Kidney (tissue), 14 donors: ENCODE results near the gene SFTPB. TPM values are rescaled to one million over a fixed set of nuclear protein-coding genes. Genes with fewer than 3 reads are reported as not detected.
A peak's percentile ranks its signal among the peaks of the same experiment; 100 is the strongest.

Experiments
- DNase-seq, 5 donors: peaks; one replicate each; pipeline ENCODE4 v3.0.0-alpha.2; 2013 to 2020
- FAIRE-seq: peaks from 2 replicates; lab custom pipeline; 2012; peaks lifted over from hg19 to GRCh38; lab: Jason Lieb, UNC
- H3K27ac ChIP-seq, 2 donors: one replicate each; pipeline ENCODE4 v1.7.0; 2013; ENCODE audit warnings: low read depth in 2 of 2, low read length in 2 of 2, inconsistent platforms in 1 of 2
- H3K27me3 ChIP-seq: one replicate; pipeline ENCODE4 v1.7.1; 2013; ENCODE audit warnings: low read length, inconsistent platforms; ENCODE audit not compliant: control insufficient read depth, insufficient read depth
- H3K36me3 ChIP-seq, 3 donors: one replicate each; pipeline versions ENCODE4 v1.7.0 to v1.7.1; 2013; ENCODE audit warnings: low read length in 3 of 3, control low read depth in 1 of 3, inconsistent platforms in 1 of 3; ENCODE audit not compliant: insufficient read depth in 3 of 3, control insufficient read depth in 2 of 3
- H3K4me1 ChIP-seq, 3 donors: one replicate each; pipeline versions ENCODE4 v1.7.0 to v1.7.1; 2013; ENCODE audit warnings: low read length in 3 of 3, inconsistent platforms in 1 of 3, low read depth in 1 of 3; ENCODE audit not compliant: control insufficient read depth in 2 of 3, insufficient read depth in 2 of 3
- H3K4me3 ChIP-seq, 3 donors: one replicate each; pipeline versions ENCODE4 v1.7.0 to v1.8.1; 2013; ENCODE audit warnings: low read length in 3 of 3, control low read depth in 1 of 3, inconsistent platforms in 1 of 3
- H3K9ac ChIP-seq, 3 donors: one replicate each; pipeline versions ENCODE4 v1.7.0 to v1.7.1; 2013; ENCODE audit warnings: low read length in 3 of 3, control low read depth in 1 of 3, inconsistent platforms in 1 of 3
- H3K9me3 ChIP-seq, 3 donors: one replicate each; pipeline versions ENCODE4 v1.7.0 to v1.7.1; 2013; ENCODE audit warnings: low read length in 3 of 3, control low read depth in 1 of 3, inconsistent platforms in 1 of 3; ENCODE audit not compliant: control insufficient read depth in 2 of 3, insufficient read depth in 1 of 3
- CTCF ChIP-seq: IDR thresholded peaks from 3 replicates; pipeline ENCODE4 v1.5.1; 2012; ENCODE audit warnings: mild to moderate bottlenecking, moderate library complexity, borderline replicate concordance; ENCODE audit not compliant: insufficient read depth; ENCODE audit errors: extremely low read depth
- intact Hi-C: fragments of 100-400 bp; cut with DNase I; formaldehyde crosslinking; loops from one replicate; pipeline ENCODE4 v1.11.1; 2022
- polyA plus RNA-seq: library from polyadenylated mRNA; stranded (reverse); fragments of 350-450 nt; fragmentation: Illumina TruSeq; extraction: RNeasy Lipid Tissue Mini Kit (QIAGEN cat#74804); gene quantifications from one replicate; pipeline ENCODE4 v1.2.3, GENCODE V29; 2014; ENCODE audit warnings: low read depth, low replicate concordance; ENCODE audit not compliant: insufficient read depth
- total RNA-seq: library from RNA; stranded (reverse); fragmentation: NEBNext Ultra II Directional; extraction: Animal tissue kit (Norgen Biotek cat#: 25700); gene quantifications from one replicate; pipeline ENCODE4 v1.2.1, GENCODE V29; 2021
- donor health status: control.
- donor health status: control.
- donor health status: control.
- donor health status: control.
- donor health status: control.
- donor health status: DM: yes; HTN: yes; CAD: no.
- donor health status: Normal renal cell carcinoma (clear cell type).

The SFTPB gene
- total and polyA plus RNA-seq, 2 donors from 2014 or later, result 0.92 to 1.3 TPM

DNA sequence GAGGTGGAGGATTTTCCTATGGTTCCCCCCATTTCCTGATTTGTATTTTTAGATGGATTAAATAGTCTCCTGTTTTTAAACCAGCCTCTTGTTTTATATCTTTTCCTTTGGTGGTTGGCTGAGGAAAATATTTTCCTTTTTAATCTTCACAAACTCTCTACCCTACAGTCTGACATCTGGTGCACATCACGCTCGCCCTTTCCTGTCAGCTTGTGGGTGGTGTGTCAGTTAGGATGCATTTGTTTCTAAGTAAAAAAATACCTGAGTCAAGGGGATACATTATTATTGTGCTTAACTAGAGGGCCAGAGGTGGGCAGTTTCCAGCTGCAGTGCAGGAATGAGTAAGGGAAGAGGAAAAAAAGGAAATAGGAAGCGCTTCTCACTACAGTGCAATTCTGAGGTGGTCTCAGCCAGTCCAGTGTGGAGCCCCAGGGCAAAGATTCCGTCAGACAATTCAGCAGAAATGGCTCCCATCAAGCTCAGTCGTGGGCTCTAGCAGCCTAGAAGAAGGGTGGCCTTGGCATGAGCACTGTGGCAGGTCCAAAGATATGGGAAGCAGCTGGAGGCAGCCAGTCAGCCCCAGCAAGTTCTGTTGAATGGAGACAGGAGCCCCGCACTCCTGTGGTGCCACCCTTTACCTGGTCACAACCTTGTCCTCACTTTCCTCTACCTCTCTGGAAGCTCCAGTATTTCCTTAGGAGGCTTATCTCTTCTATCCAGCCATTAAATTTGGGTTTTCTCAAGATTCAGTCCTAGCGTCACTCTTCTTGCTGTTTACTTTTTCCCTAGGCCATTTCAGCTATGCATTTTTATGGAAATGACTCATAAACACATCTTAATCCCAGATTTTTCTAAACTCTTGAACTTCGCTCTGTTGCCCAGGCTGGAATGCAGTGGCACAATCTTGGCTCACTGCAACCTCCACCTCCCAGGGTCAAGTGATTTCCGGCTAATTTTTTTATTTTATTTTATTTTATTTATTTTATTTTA is 18.5 kb downstream of the SFTPB start:
- no peaks in the 10 kb centered on the region for H3K27me3 ChIP-seq
- intact Hi-C loops, result no loop called here
- DNase-seq (no peak), FAIRE-seq (no peak)
- H3K9ac ChIP-seq, result no peak overlapping the region
- no peaks in the 10 kb centered on the region for H3K9me3 ChIP-seq
- peak overlapping the region in 1 of 2 donors; percentile 3 for H3K27ac ChIP-seq
- H3K4me3 ChIP-seq, result no peak overlapping the region
- H3K36me3 ChIP-seq, result peaks cover 12 to 44% (median 13%) of the 10 kb centered on the region in 3 donors
- no peak for TF ChIP-seq CTCF
- peaks cover 0 to 8% (median 0%) of the 10 kb centered on the region in 3 donors for H3K4me1 ChIP-seq

DNA sequence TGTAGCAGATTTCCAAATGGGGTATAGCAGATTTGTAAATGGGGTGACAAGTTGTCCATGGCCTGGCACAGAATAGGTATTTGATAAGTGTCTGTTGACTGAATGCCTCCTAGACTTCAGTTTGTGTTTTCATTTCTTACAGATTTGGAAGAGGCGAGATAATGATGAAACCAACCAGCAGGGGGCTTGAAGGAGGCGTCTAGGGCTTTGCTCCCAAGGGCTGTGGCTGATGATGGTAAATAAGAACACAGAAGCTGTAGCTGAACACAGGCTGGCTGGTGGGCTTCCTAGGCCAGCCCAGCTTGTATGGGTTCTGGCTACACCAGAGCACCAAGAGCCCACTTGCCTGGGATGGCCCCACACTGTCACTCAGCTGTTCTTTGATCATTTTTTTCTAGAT is 19.4 kb downstream of the SFTPB start:
- peak in 1 of 5 donors; percentile 29 for DNase-seq
- H3K4me3 ChIP-seq, result no peak overlapping the region
- H3K9ac ChIP-seq, result no peak overlapping the region
- intact Hi-C loops, result no loop called here
- H3K4me1 ChIP-seq, result peaks cover 0 to 8% (median 0%) of the 10 kb centered on the region in 3 donors
- peaks cover 12 to 45% (median 13%) of the 10 kb centered on the region in 3 donors for H3K36me3 ChIP-seq
- no peak overlapping the region for H3K27ac ChIP-seq
- FAIRE-seq, result no peak
- no peaks in the 10 kb centered on the region for H3K27me3 ChIP-seq
- TF ChIP-seq CTCF, result peak; percentile 36
- H3K9me3 ChIP-seq, result no peaks in the 10 kb centered on the region

GRCh38 chr2:85647823-85648526 is 20.0 kb downstream of the SFTPB start:
- peaks cover 0 to 8% (median 0%) of the 10 kb centered on the region in 3 donors for H3K4me1 ChIP-seq
- H3K27ac ChIP-seq, result no peak overlapping the region
- H3K4me3 ChIP-seq, result no peak overlapping the region
- peaks cover 11 to 45% (median 12%) of the 10 kb centered on the region in 3 donors for H3K36me3 ChIP-seq
- no peak for DNase-seq
- no peak for FAIRE-seq
- intact Hi-C loops, result no loop called here
- no peak overlapping the region for H3K9ac ChIP-seq
- TF ChIP-seq CTCF, result no peak
- no peaks in the 10 kb centered on the region for H3K27me3 ChIP-seq
- no peaks in the 10 kb centered on the region for H3K9me3 ChIP-seq
